B cell (primary cell): ENCODE results near the gene PPARD. TPM values are rescaled to one million over a fixed set of nuclear protein-coding genes. Genes with fewer than 3 reads are reported as not detected.
"Not testable (repeated sequence)": the region's sequence is repeated elsewhere in the genome, so short reads cannot be mapped to it uniquely, and the experiment has no call there.

Source experiments
- ATAC-seq: fragments of 200-7000 bp; cut with Tn5 transposase; one replicate; pipeline ENCODE4 v1.10.0; 2021; ENCODE audit warnings: low read depth, mild to moderate bottlenecking, moderate number of reproducible peaks, moderate library complexity
- CTCF ChIA-PET: fragments of 350-600 bp; sonication (Branson Sonifier 250); formaldehyde crosslinking; loops from one replicate; lab custom pipeline; 2021; ENCODE audit warnings: antibody characterized with exemption, inconsistent platforms; lab: Charles Lee
- POLR2A ChIA-PET: fragments of 350-600 bp; sonication (Branson Sonifier 250); formaldehyde crosslinking; loops from one replicate; lab custom pipeline; 2021; ENCODE audit warnings: antibody characterized with exemption; lab: Charles Lee
- DNase-seq: peaks from one replicate; pipeline ENCODE4 v3.0.0; 2013
- H2AFZ ChIP-seq: 2 replicates; pipeline ENCODE4 v1.6.1; 2012; ENCODE audit warnings: mild to moderate bottlenecking, low read depth, low read length; ENCODE audit not compliant: insufficient read depth, poor library complexity, severe bottlenecking
- H3K27ac ChIP-seq, 2 donors: 1 replicate in 1 of 2; 2 replicates in 1 of 2; pipeline ENCODE4 v1.5.1; 2012 to 2013; ENCODE audit warnings: low read length in 2 of 2, mild to moderate bottlenecking in 2 of 2, moderate library complexity in 1 of 2
- H3K27me3 ChIP-seq, 4 experiments: fragments of 200-600 bp in 1 of 4; sonication (generic) in 1 of 4; replicated peaks in 1 of 4; 1 replicate in 2 of 4; 2 replicates in 2 of 4; pipeline versions ENCODE4 v1.6.1 to v1.7.0; 2013 to 2016; ENCODE audit warnings: low read length in 3 of 4, mild to moderate bottlenecking in 2 of 4, mixed read lengths in 1 of 4, moderate library complexity in 1 of 4; ENCODE audit not compliant: insufficient read depth in 4 of 4, control insufficient read depth in 3 of 4; ENCODE audit errors: control extremely low read depth in 1 of 4
- H3K36me3 ChIP-seq, 2 experiments: replicated peaks in 1 of 2; 1 replicate in 1 of 2; 2 replicates in 1 of 2; pipeline versions ENCODE4 v1.6.1 to v1.7.1; 2013; ENCODE audit warnings: low read length in 1 of 2; ENCODE audit not compliant: insufficient read depth in 2 of 2, control insufficient read depth in 1 of 2; ENCODE audit errors: control extremely low read depth in 1 of 2, extremely low read depth in 1 of 2
- H3K4me1 ChIP-seq, 2 donors: fragments of 200-600 bp in 1 of 2; sonication (generic) in 1 of 2; 1 replicate in 1 of 2; 2 replicates in 1 of 2; pipeline versions ENCODE4 v1.5.1 to v1.6.1; 2013 to 2017; ENCODE audit warnings: low read length in 2 of 2; ENCODE audit not compliant: control insufficient read depth in 2 of 2, insufficient read depth in 2 of 2
- H3K4me2 ChIP-seq: replicated peaks from 2 replicates; pipeline ENCODE3; 2012; ENCODE audit warnings: mild to moderate bottlenecking, low read depth, low read length; ENCODE audit not compliant: poor library complexity, severe bottlenecking
- H3K4me3 ChIP-seq, 5 experiments: fragments of 200-600 bp in 1 of 5; sonication (generic) in 1 of 5; 1 replicate in 3 of 5; 2 replicates in 2 of 5; pipeline versions ENCODE4 v1.5.1 to v1.7.0; 2011 to 2016; ENCODE audit warnings: low read length in 4 of 5, mild to moderate bottlenecking in 4 of 5, low read depth in 2 of 5, control low read depth in 1 of 5, moderate library complexity in 1 of 5; ENCODE audit not compliant: insufficient read depth in 1 of 5; ENCODE audit errors: control extremely low read depth in 1 of 5, extremely low read depth in 1 of 5
- H3K79me2 ChIP-seq: fragments of 200-600 bp; sonication (generic); one replicate; pipeline ENCODE4 v1.6.0; 2016; ENCODE audit warnings: low read length; ENCODE audit not compliant: control insufficient read depth, insufficient read depth
- H3K9ac ChIP-seq: fragments of 200-600 bp; sonication (generic); 2 replicates; pipeline ENCODE4 v1.6.1; 2017; ENCODE audit warnings: mild to moderate bottlenecking, low read length, moderate library complexity
- H3K9me3 ChIP-seq, 3 donors: one replicate each; pipeline versions ENCODE4 v1.6.1 to v1.7.1; 2013; ENCODE audit warnings: low read length in 2 of 3; ENCODE audit not compliant: control insufficient read depth in 2 of 3, insufficient read depth in 1 of 3; ENCODE audit errors: control extremely low read depth in 1 of 3
- H4K20me1 ChIP-seq: 2 replicates; pipeline ENCODE4 v1.6.0; 2012; ENCODE audit warnings: mild to moderate bottlenecking, low read length; ENCODE audit not compliant: insufficient read depth, control insufficient read depth, poor library complexity, severe bottlenecking
- H3K27ac Mint-ChIP-seq: one replicate; pipeline ENCODE4 v1.8.0; 2021; ENCODE audit warnings: mixed read lengths
- H3K27me3 Mint-ChIP-seq: one replicate; pipeline ENCODE4 v1.8.0; 2021; ENCODE audit warnings: mixed read lengths
- H3K4me1 Mint-ChIP-seq: one replicate; pipeline ENCODE4 v1.8.0; 2021; ENCODE audit warnings: mixed read lengths
- H3K4me3 Mint-ChIP-seq: one replicate; pipeline ENCODE4 v1.8.0; 2021; ENCODE audit warnings: mixed read lengths
- H3K9me3 Mint-ChIP-seq: one replicate; pipeline ENCODE4 v1.8.0; 2022; ENCODE audit warnings: mixed read lengths; ENCODE audit not compliant: insufficient read depth
- CTCF ChIP-seq: fragments of 200-600 bp; IDR thresholded peaks from one replicate; pipeline ENCODE4 v1.8.0; 2022; ENCODE audit warnings: antibody characterized with exemption, mild to moderate bottlenecking
- EZH2 ChIP-seq: IDR thresholded peaks from 2 replicates; pipeline ENCODE4 v1.6.1; 2012; ENCODE audit warnings: borderline replicate concordance, low read depth, mild to moderate bottlenecking, moderate library complexity, low read length; ENCODE audit not compliant: insufficient read depth, poor library complexity, severe bottlenecking
- WGBS: methylation state at CpG from one replicate; pipeline ENCODE4 v1.1.5; 2013; ENCODE audit warnings: missing lambda C conversion rate; ENCODE audit not compliant: insufficient coverage; 5-methylcytosine and 5-hydroxymethylcytosine counted together
- intact Hi-C: fragments of 100-400 bp; cut with micrococcal nuclease; formaldehyde crosslinking; loops from one replicate; pipeline ENCODE4 v1.10.0; 2022
- polyA plus RNA-seq: library from polyadenylated mRNA; depleted of rRNA; stranded (reverse); fragments of >200 nt; gene quantifications from 2 replicates; pipeline ENCODE4 v1.2.3, GENCODE V29; 2012
- total RNA-seq, 2 donors: library from RNA; stranded (reverse); fragments of 120-200 nt in 1 of 2; gene quantifications; 1 replicate in 1 of 2; 2 replicates in 1 of 2; pipeline versions ENCODE4 v1.2.3 to v1.2.4, GENCODE V29; 2013 to 2022

The PPARD gene
- total and polyA plus RNA-seq, 2 donors (not counting 1 experiment from before 2014, with no cell fraction given), result 37.9 to 38.9 TPM

- no CpG with 5 or more reads among the region's 7 CpGs for WGBS
- H3K4me3 Mint-ChIP-seq, H3K9me3 Mint-ChIP-seq, H3K9me3 ChIP-seq, ATAC-seq, H2AFZ ChIP-seq, POLR2A ChIA-PET, H3K27me3 ChIP-seq, H3K4me1 Mint-ChIP-seq, DNase-seq, H3K4me2 ChIP-seq, intact Hi-C loops, H4K20me1 ChIP-seq, H3K4me3 ChIP-seq, H3K79me2 ChIP-seq, H3K27me3 Mint-ChIP-seq, H3K9ac ChIP-seq, H3K4me1 ChIP-seq, H3K27ac Mint-ChIP-seq, H3K36me3 ChIP-seq, H3K27ac ChIP-seq: not testable (repeated sequence)
- CTCF ChIA-PET, result interaction anchor here (0.7 kb wide), 1 partner anchor 22 kb away, joined by 5 read pairs; no protein-coding TSS in a partner anchor
Observed at GRCh38 chr6:35438378-35439065, 96.2 kb downstream of the PPARD start.

- H3K27me3 ChIP-seq, result no peaks in the 10 kb centered on the region
- Mint-ChIP-seq H3K27me3 (no peaks in the 10 kb centered on the region), H3K4me1 (no peaks in the 10 kb centered on the region), H3K9me3 (no peaks in the 10 kb centered on the region), H3K27ac (no peak overlapping the region), H3K4me3 (no peak overlapping the region)
- H4K20me1 ChIP-seq, result no peaks in the 10 kb centered on the region
- intact Hi-C loops, result no loop called here
- H3K4me2 ChIP-seq, result no peak overlapping the region
- no peak for TF ChIP-seq EZH2
- no peak for TF ChIP-seq CTCF
- POLR2A ChIA-PET, result no interaction called here
- ATAC-seq, result no peak
- no peaks in the 10 kb centered on the region for H3K9me3 ChIP-seq
- no peak overlapping the region for H3K4me3 ChIP-seq
- 42% methylated on average over 3 of the region's 3 CpGs for WGBS
- no peaks in the 10 kb centered on the region for H3K4me1 ChIP-seq
- no peaks in the 10 kb centered on the region for H3K79me2 ChIP-seq
- no peaks in the 10 kb centered on the region for H3K36me3 ChIP-seq
- CTCF ChIA-PET, result no interaction called here
- H3K9ac ChIP-seq, result no peak overlapping the region
- H2AFZ ChIP-seq, result no peak overlapping the region
- H3K27ac ChIP-seq, result no peak overlapping the region
- DNase-seq, result no peak
Observed at GRCh38 chr6:35439308-35439707, 97.0 kb downstream of the PPARD start.
